Cortex of kidney (tissue), 1 donor: ENCODE results near the gene EPHB4.
A peak's percentile ranks its signal among the peaks of the same experiment; 100 is the strongest.
"Not testable (repeated sequence)": the region's sequence is repeated elsewhere in the genome, so short reads cannot be mapped to it uniquely, and the experiment has no call there.

ENCODE experiments used
- DNase-seq: peaks from one replicate; lab custom pipeline; 2025; lab: John Stamatoyannopoulos, UW

The EPHB4 gene

DNA sequence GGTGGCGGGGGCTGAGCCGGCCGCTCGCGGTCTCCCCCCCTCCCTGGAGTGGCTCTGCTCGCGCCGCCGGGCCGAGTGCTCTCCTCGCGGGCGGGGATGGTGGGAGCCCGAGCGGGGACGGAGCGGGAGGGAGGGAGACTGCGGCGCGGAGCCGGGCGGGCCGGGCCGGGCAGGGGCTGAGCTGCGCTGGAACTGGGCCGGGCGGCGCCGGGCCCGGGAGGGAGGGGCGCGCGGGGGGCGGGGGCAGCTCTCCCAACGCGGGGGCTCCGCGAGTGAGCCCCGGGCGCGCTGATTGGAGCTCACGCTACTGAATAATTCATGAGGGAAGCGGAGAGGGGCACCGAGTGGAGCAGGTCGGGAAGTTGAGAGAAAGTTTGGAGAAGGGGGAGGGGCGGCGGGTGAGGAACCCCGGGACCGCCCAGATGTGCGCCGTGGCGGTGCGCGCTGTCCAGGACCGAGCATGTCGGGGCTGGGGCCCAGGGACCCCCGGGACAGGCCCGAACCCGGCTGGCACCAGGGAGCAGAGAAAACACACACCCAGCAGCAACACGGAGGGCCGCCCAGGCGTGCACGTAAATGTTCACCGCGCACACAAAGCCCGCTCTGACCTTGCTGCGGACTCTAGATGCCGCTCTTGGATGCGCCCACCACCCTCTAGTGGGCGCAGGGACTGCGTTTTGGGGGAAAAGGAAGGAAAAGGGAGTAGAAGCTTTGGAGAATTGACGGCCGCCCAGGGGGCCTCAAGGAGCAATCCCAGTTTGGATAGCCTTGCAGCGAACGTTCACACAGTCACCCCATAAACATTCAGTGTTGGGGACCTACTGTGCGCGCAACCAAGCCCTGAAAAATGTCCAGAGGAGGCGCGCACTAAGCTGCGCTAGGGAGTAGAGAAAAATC is at the start of gene EPHB4:
Gene EPHB4 (minus strand): TSS at position 194 of the 897 bp plus-strand sequence. CDS start 493 bp downstream, outside the sequence.
- DNase-seq, result peak; percentile 67

DNA sequence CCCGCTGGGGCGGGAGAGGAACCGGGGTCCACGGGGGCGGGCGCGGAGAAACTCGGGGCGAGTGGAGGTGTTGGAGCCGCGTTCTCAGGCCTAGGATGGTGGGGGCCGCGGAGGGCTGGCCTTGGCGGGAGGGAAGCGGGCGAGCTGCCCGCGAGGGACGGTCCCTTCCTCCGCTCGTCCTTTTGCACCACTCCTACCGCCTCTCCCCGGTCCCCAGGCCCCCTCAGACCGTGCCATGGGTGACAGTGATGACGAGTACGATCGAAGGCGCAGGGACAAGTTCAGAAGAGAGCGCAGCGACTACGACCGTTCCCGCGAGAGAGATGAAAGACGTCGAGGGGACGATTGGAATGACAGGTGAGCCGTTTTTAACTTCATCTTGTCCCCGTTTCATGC is 48.0 kb upstream of the EPHB4 start:
- DNase-seq, result no peak

GRCh38 chr7:100874577-100875355 is 47.4 kb upstream of the EPHB4 start, which contains the start of gene SRRT:
Gene SRRT, plus strand, starts transcription at chr7:100875103. Its CDS starts 488 bp downstream, at chr7:100875591.
- peak; percentile 90 for DNase-seq

- no peak for DNase-seq
Observed at GRCh38 chr7:100874300-100874576, 46.9 kb upstream of the EPHB4 start.

GRCh38 chr7:100873599-100874299 is 46.4 kb upstream of the EPHB4 start:
- no peak for DNase-seq

- DNase-seq, result no peak
Observed at GRCh38 chr7:100867776-100868485, 40.6 kb upstream of the EPHB4 start.

DNA sequence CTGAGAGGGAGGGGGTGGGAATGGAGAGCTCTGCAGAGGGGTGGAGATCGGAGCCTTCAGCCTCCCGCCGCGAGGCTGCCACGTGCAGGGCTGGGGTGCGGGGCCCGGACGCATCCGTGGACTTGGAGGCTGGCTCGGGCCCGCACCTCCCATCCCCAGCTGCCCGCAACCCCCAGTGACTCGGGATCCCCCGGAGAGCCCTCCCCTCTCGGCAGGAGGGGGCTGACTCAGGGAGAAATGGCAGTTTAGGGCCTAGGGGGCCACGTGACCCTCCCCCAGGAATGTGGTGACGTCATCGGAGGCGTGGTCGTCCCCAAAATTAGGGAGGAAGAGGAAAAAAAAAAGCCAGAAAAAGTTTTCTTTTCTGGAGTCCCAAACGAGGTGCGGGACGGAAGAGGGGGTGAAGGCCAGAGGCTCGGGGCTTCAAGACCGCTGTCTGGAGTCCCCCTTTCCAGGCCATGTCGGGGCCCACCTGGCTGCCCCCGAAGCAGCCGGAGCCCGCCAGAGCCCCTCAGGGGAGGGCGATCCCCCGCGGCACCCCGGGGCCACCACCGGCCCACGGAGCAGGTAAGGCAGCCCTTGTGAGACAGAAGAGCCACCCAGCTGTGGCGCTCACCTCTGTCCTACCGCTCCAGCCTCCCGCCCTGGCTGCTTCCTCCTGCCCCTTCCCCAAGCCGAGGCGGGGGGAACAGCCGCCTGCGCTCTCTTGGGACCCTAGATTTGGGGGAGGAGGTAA is 39.9 kb upstream of the EPHB4 start, which contains the start of gene TRIP6:
Gene TRIP6 (plus strand): TSS at position 348 of the 736 bp plus-strand sequence. CDS start 111 bp downstream, at position 459.
- no peak for DNase-seq

DNA sequence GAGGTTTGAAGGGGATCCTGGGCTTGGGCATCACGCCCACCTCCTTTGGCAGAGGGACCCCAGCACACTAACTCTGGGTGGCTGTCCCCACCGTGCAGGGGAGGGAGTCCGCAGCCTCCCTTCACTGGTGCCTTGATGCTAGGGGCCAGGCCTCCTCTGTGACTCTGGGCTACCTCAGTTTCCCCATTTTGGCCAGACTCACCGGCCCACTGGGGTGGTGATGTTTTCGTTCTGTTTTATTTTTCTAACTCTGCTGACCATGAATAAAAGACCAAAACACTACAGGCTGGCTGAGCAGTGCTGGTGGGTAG is 39.4 kb upstream of the EPHB4 start:
- DNase-seq, result no peak

GRCh38 chr7:100865938-100866728 is 38.8 kb upstream of the EPHB4 start:
- no peak for DNase-seq

- no peak for DNase-seq
Observed at GRCh38 chr7:100865372-100865911, 38.1 kb upstream of the EPHB4 start.

- DNase-seq, result no peak
Observed at GRCh38 chr7:100864263-100864845, 37.0 kb upstream of the EPHB4 start.

- no peak for DNase-seq
Observed at GRCh38 chr7:100863406-100863950, 36.2 kb upstream of the EPHB4 start.

- DNase-seq, result no peak
Observed at GRCh38 chr7:100861616-100861985, 34.3 kb upstream of the EPHB4 start.

GRCh38 chr7:100860702-100861615 is 33.6 kb upstream of the EPHB4 start:
- DNase-seq, result no peak

GRCh38 chr7:100859856-100860255 is 32.5 kb upstream of the EPHB4 start:
- DNase-seq, result no peak

- no peak for DNase-seq
Observed at GRCh38 chr7:100856871-100857282, 29.6 kb upstream of the EPHB4 start.

DNA sequence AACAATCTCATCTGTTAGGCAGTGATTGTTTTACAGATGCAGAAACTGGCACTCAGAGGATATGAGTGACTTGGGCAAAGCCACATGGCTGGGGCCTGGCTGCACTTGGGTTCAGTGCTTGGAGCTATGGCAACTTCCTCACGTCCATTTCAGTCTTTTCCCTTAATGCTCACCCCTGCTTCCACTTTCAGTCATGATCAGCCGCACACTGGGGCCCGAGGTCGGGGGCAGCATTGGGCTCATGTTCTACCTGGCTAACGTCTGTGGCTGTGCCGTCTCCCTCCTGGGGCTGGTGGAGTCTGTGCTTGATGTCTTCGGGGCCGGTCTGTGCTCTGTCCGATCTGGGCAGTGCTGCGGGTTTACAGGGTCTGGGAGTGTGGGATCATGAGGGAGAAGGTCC is 28.2 kb upstream of the EPHB4 start:
- no peak for DNase-seq

GRCh38 chr7:100854899-100855298 is 27.6 kb upstream of the EPHB4 start:
- not testable (repeated sequence) for DNase-seq
